Suprapubic skin (tissue), 4 donors: Measurements from ENCODE around the gene IGLL5. TPM values are rescaled to one million over a fixed set of nuclear protein-coding genes. Genes with fewer than 3 reads are reported as not detected.

Source experiments
- DNase-seq, 2 donors: peaks; one replicate each; pipeline ENCODE4 v3.0.0-alpha.2; 2019; ENCODE audit warnings: low spot score in 2 of 2
- H3K27ac ChIP-seq: fragments of 200-600 bp; sonication (generic); one replicate; pipeline ENCODE4 v1.5.1; 2019
- H3K27me3 ChIP-seq: fragments of 200-600 bp; sonication (generic); one replicate; pipeline ENCODE4 v1.5.1; 2019
- H3K36me3 ChIP-seq: fragments of 200-600 bp; sonication (generic); one replicate; pipeline ENCODE4 v1.5.1; 2019
- H3K4me1 ChIP-seq: fragments of 200-600 bp; sonication (generic); one replicate; pipeline ENCODE4 v1.5.1; 2019
- H3K4me3 ChIP-seq: fragments of 200-600 bp; sonication (generic); one replicate; pipeline ENCODE4 v1.5.1; 2019; ENCODE audit warnings: mild to moderate bottlenecking
- H3K9me3 ChIP-seq: fragments of 200-600 bp; sonication (generic); one replicate; pipeline ENCODE4 v1.5.1; 2019
- CTCF ChIP-seq, 2 donors: fragments of 200-600 bp in 1 of 2; fragments of 450-650 bp in 1 of 2; sonication (generic) in 1 of 2; IDR thresholded peaks; one replicate each; pipeline ENCODE4 v1.5.1; 2016 to 2019; ENCODE audit warnings: antibody characterized with exemption in 2 of 2, mild to moderate bottlenecking in 1 of 2, moderate library complexity in 1 of 2
- EP300 ChIP-seq: sonication (generic); formaldehyde crosslinking; IDR thresholded peaks from one replicate; pipeline ENCODE4 v1.6.1; 2017; ENCODE audit warnings: antibody characterized with exemption
- POLR2A ChIP-seq, 2 donors: fragments of 450-650 bp; IDR thresholded peaks; one replicate each; pipeline ENCODE4 v1.6.1; 2017; ENCODE audit warnings: antibody characterized with exemption in 2 of 2, mild to moderate bottlenecking in 2 of 2, moderate library complexity in 2 of 2
- POLR2AphosphoS5 ChIP-seq, 3 donors: sonication (generic); formaldehyde crosslinking; IDR thresholded peaks; one replicate each; pipeline ENCODE4 v1.6.1; 2017; ENCODE audit warnings: antibody characterized with exemption in 3 of 3
- WGBS: methylation state at CpG from one replicate; pipeline ENCODE4 v1.1.5; 2018; 5-methylcytosine and 5-hydroxymethylcytosine counted together
- total RNA-seq, 4 donors: library from RNA; depleted of rRNA; stranded (reverse); fragments of >200 nt; gene quantifications; one replicate each; pipeline ENCODE4 v1.1.0, GENCODE V29; 2016

The IGLL5 gene
- total RNA-seq, 4 donors from 2014 or later: not detected

DNA sequence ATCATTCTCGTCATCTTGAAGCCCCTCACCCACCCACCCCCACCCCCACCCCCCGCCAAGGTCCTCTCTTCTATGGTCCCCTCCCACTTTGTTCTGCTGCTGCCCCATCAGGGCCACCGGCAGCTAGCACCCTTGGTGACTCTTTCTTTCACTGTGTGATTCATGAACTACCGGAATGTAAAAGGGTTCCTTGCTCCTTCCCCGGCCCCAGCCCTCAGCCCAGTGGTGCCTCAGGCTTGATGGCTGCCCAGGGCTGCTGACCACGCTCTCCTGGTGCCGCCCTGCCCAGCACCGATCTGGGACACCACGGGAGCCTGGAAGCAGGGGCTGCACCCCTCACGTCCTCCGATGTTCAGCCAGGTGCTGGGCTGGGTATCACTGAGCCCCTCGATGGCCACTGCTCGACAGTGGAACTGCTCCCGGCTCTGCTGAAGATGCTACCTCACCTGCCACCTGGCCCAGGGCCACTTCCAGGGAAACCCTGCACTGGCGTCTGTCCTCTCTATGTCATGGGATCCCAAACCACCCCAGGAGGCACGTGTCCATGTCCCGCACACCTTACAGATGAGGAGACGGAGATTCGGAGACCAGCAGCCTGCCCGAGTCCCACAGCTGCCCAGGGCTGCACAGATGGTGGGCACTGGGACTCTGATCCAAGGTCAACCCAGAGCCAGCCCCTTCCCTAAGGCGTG is 39.7 kb downstream of the IGLL5 start:
- TF ChIP-seq POLR2AphosphoS5 (IDR thresholded peaks at IDR 0.05) (no peak), CTCF (IDR thresholded peaks at IDR 0.05) (no peak), POLR2A (IDR thresholded peaks at IDR 0.05) (no peak), EP300 (no peak)
- Histone ChIP-seq H3K27me3 (peaks cover 3% of the 10 kb centered on the region), H3K9me3 (no peaks in the 10 kb centered on the region), H3K27ac (no peak overlapping the region), H3K36me3 (no peaks in the 10 kb centered on the region), H3K4me1 (peaks cover 4% of the 10 kb centered on the region), H3K4me3 (no peak overlapping the region)
- WGBS: 92% methylated on average over 15 of the region's 21 CpGs
- DNase-seq: no peak

DNA sequence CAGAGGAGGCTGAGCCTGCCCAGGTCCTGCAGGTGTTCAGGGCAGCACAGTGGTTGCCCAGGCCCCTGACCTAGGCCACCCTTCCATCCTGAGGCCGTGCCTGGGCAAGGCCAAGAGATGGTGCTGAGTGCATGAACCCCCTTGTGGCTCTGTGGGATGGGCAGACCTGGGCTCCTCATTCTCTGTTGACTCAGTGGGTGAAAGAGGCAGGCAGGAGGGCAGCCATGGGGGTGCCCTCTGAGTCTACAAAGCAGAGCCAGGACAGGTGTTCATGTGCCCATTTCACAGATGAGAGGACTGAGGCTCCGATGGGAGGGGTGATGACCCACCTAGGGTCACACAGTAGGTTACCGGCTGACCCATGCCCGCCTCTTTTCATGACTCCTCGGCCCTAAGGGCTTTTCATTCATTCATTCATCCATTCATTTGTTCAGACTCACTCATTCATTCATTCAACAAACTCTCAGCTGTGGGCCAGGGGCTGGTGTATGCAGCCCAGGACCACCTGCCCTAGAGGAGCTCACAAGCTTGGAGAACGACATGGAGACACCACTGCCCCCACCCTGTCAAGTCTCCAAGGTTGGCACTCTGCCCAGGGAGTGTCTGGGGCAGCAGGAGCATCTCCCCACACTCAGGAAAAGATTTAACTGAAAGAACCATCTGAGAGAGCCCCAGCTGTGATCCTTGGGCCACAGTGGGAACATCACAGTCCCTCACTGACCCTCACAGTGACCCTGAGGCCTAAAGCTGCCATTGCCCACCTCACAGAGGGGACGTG is 40.5 kb downstream of the IGLL5 start:
- Histone ChIP-seq H3K27ac (no peak overlapping the region), H3K4me1 (peaks cover 4% of the 10 kb centered on the region), H3K9me3 (no peaks in the 10 kb centered on the region), H3K4me3 (no peak overlapping the region), H3K36me3 (no peaks in the 10 kb centered on the region), H3K27me3 (peaks cover 3% of the 10 kb centered on the region)
- WGBS: 80% methylated on average over 6 of the region's 7 CpGs
- TF ChIP-seq POLR2A (IDR thresholded peaks at IDR 0.05): no peak
- no peak for TF ChIP-seq EP300
- no peak for TF ChIP-seq POLR2AphosphoS5 (IDR thresholded peaks at IDR 0.05)
- TF ChIP-seq CTCF (IDR thresholded peaks at IDR 0.05): no peak
- no peak for DNase-seq

GRCh38 chr22:22928666-22929380 is 41.2 kb downstream of the IGLL5 start:
- H3K4me1 ChIP-seq: peaks cover 4% of the 10 kb centered on the region
- H3K4me3 ChIP-seq: no peak overlapping the region
- no peak for DNase-seq
- H3K9me3 ChIP-seq: no peaks in the 10 kb centered on the region
- TF ChIP-seq POLR2A (IDR thresholded peaks at IDR 0.05) (no peak), EP300 (no peak), POLR2AphosphoS5 (IDR thresholded peaks at IDR 0.05) (no peak), CTCF (IDR thresholded peaks at IDR 0.05) (no peak)
- WGBS: 53% methylated on average over 7 of the region's 11 CpGs
- no peak overlapping the region for H3K27ac ChIP-seq
- no peaks in the 10 kb centered on the region for H3K36me3 ChIP-seq
- peaks cover 3% of the 10 kb centered on the region for H3K27me3 ChIP-seq

DNA sequence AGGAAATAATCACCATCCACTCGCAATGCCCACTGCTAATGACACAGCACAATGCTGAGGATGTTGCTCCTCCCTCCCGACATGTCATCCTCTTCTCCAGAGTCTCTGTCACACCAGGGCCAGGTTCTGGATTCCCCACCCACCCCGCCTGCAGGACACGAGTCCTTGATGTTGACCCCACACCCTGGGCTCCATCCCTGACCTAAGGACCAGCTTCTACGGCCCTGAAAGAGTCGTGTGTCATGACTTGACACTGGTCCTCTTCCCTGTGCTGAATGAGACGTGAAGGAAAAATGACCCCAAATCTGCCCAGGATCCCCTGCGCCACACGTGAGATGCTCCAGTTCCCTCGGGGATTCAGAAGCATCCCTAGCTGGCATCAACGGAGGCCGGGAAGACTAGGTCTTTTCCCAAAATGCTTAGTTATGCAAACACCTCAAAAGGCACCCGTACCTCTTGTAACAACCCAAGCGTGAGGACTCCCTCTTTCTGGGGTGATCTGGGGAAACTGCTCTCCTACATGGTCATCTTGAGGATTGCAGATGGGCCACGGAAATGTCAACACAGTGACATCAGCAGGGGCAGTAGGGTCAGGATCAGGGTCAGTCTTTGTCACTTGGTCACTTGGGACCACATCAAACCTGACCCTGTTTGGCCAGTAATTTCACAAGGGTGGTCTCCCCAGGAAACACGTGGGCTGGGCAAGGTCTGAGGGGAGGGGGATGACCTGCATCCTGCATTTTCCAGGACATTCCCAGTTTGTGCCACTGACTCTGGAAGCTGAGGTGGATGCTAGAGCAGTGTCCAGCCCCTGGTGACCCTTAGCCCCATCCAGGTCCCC is 42.0 kb downstream of the IGLL5 start:
- Histone ChIP-seq H3K27me3 (peaks cover 3% of the 10 kb centered on the region), H3K36me3 (no peaks in the 10 kb centered on the region), H3K4me1 (peaks cover 4% of the 10 kb centered on the region), H3K4me3 (no peak overlapping the region), H3K9me3 (no peaks in the 10 kb centered on the region), H3K27ac (no peak overlapping the region)
- 88% methylated on average over 15 of the region's 16 CpGs for WGBS
- DNase-seq: no peak
- no peak for TF ChIP-seq EP300
- TF ChIP-seq POLR2AphosphoS5 (IDR thresholded peaks at IDR 0.05): no peak
- no peak for TF ChIP-seq CTCF (IDR thresholded peaks at IDR 0.05)
- no peak for TF ChIP-seq POLR2A (IDR thresholded peaks at IDR 0.05)
